ENCODE measurements around the gene ISL1. TPM values are rescaled to one million over a fixed set of nuclear protein-coding genes. Genes with fewer than 3 reads are reported as not detected.

Gene ISL1
- total RNA-seq, 1 donor from 2014 or later = not detected

DNA sequence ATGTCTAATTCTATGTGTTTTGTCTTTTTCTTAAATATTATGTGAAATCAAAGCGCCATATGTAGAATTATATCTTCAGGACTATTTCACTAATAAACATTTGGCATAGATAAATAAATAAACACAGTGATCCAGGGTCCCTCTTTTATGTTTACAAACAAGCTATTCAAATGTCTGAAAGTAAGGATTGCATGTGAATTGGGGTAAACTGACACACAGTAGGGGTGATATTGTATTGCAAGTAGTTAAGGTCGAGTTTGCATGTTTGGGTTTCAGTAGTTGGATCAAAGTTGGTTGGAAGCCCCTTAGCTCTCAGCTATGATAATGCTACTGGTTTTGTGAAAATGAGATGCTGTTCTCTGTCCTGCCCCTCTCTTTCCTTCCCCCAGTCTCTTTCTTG, 11.4 kb downstream of the ISL1 start:
- Histone ChIP-seq H3K27me3 (ENCODE audit: low read depth) (peaks cover 100% of the 10 kb centered on the region), H3K9me3 (replicated peaks) (no peaks in the 10 kb centered on the region), H3K4me1 (peaks cover 12% of the 10 kb centered on the region), H3K4me3 (no peak overlapping the region), H3K27ac (replicated peaks) (no peak overlapping the region), H3K36me3 (no peaks in the 10 kb centered on the region)
- no peak for DNase-seq
- intact Hi-C loops (cut with micrococcal nuclease) = no loop called here
- TF ChIP-seq CTCF (IDR thresholded peaks at IDR 0.05; ENCODE audit: borderline replicate concordance) = no peak

GRCh38 chr5:51395245-51395644, 12.0 kb downstream of the ISL1 start:
- H3K4me3 ChIP-seq = no peak overlapping the region
- intact Hi-C loops (cut with micrococcal nuclease) = no loop called here
- H3K9me3 ChIP-seq (replicated peaks) = no peaks in the 10 kb centered on the region

GRCh38 chr5:51395666-51396356, 12.6 kb downstream of the ISL1 start:
- intact Hi-C loops (cut with micrococcal nuclease) = no loop called here
- Histone ChIP-seq H3K36me3 (no peaks in the 10 kb centered on the region), H3K27me3 (ENCODE audit: low read depth) (peaks cover 100% of the 10 kb centered on the region), H3K4me1 (peaks cover 5% of the 10 kb centered on the region), H3K4me3 (no peak overlapping the region), H3K9me3 (replicated peaks) (no peaks in the 10 kb centered on the region), H3K27ac (replicated peaks) (no peak overlapping the region)
- TF ChIP-seq CTCF (IDR thresholded peaks at IDR 0.05; ENCODE audit: borderline replicate concordance) = no peak
- no peak for DNase-seq

More at GRCh38 chr5:51395245-51395644, 12.0 kb downstream of the ISL1 start:
- H3K36me3 ChIP-seq = no peaks in the 10 kb centered on the region
- peaks cover 100% of the 10 kb centered on the region for H3K27me3 ChIP-seq (ENCODE audit: low read depth)
- H3K27ac ChIP-seq (replicated peaks) = no peak overlapping the region
- H3K4me1 ChIP-seq = peaks cover 5% of the 10 kb centered on the region
- TF ChIP-seq CTCF (IDR thresholded peaks at IDR 0.05; ENCODE audit: borderline replicate concordance) = no peak
- DNase-seq = no peak

GRCh38 chr5:51396797-51397196, 13.5 kb downstream of the ISL1 start:
- no peak for DNase-seq
- Histone ChIP-seq H3K9me3 (replicated peaks) (no peaks in the 10 kb centered on the region), H3K4me3 (no peak overlapping the region), H3K27ac (replicated peaks) (no peak overlapping the region), H3K27me3 (ENCODE audit: low read depth) (peaks cover 100% of the 10 kb centered on the region), H3K36me3 (no peaks in the 10 kb centered on the region), H3K4me1 (peaks cover 5% of the 10 kb centered on the region)
- no peak for TF ChIP-seq CTCF (IDR thresholded peaks at IDR 0.05; ENCODE audit: borderline replicate concordance)
- intact Hi-C loops (cut with micrococcal nuclease) = no loop called here

DNA sequence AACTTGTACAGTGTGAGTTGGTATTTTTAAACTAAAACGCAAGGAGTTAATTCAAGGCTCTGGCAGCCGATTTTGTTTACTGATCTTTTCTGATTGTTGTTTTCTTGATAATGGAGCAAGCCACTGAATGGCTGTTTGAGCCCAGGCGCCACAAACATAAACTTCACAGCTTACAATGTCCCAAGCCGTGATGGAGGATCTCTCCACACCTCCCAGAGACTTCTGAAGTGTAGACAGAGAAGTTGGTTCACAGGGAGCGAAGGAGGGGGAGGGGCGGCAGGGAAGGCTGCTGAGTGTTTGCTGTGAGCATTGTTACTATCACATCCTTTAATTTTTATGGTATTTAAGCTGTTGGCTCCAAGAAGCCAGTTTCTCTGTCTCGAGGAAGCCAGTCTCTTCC, 14.7 kb downstream of the ISL1 start:
- Histone ChIP-seq H3K36me3 (no peaks in the 10 kb centered on the region), H3K27me3 (ENCODE audit: low read depth) (peaks cover 98% of the 10 kb centered on the region), H3K4me3 (no peak overlapping the region), H3K9me3 (replicated peaks) (no peaks in the 10 kb centered on the region), H3K27ac (replicated peaks) (no peak overlapping the region), H3K4me1 (peaks cover 5% of the 10 kb centered on the region)
- no peak for DNase-seq
- no peak for TF ChIP-seq CTCF (IDR thresholded peaks at IDR 0.05; ENCODE audit: borderline replicate concordance)
- intact Hi-C loops (cut with micrococcal nuclease) = no loop called here

All from left ventricle myocardium inferior (tissue), 1 donor.